Measurements from ENCODE around the gene IGFBP5. TPM values are rescaled to one million over a fixed set of nuclear protein-coding genes. Genes with fewer than 3 reads are reported as not detected.

Gene IGFBP5
- total RNA-seq, 4 donors from 2014 or later = 178 to 1,859 (median 1,369) TPM

DNA sequence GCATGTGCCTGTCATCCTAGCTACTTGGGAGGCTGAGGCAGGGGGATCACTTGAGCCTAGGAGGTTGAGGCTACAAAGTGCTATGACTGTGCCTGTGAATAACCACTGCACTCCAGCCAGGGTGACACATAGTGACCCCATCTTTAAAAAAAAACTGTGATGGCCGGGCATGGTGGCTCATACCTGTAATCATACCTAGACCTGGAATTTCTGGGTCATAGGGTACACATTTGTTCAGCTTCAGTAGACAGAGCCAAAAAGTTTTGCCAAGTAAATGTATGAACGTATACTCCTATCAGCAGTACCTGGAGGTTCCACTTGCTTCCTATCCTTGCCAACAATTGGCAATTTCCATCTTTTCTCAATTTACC lies 68.5 kb downstream of the IGFBP5 start:
- 85 to 89% methylated on average over 2 of the region's 2 CpGs for WGBS, 2 donors
- DNase-seq (ENCODE audit: low spot score in 2 of 2) = no peak
- Histone ChIP-seq H3K27me3 (no peaks in the 10 kb centered on the region), H3K9me3 (peaks cover 0 to 2% (median 0%) of the 10 kb centered on the region in 4 donors), H3K4me1 (no peaks in the 10 kb centered on the region), H3K36me3 (no peaks in the 10 kb centered on the region), H3K4me3 (no peak overlapping the region), H3K27ac (no peak overlapping the region)
- TF ChIP-seq, protein P1, sequence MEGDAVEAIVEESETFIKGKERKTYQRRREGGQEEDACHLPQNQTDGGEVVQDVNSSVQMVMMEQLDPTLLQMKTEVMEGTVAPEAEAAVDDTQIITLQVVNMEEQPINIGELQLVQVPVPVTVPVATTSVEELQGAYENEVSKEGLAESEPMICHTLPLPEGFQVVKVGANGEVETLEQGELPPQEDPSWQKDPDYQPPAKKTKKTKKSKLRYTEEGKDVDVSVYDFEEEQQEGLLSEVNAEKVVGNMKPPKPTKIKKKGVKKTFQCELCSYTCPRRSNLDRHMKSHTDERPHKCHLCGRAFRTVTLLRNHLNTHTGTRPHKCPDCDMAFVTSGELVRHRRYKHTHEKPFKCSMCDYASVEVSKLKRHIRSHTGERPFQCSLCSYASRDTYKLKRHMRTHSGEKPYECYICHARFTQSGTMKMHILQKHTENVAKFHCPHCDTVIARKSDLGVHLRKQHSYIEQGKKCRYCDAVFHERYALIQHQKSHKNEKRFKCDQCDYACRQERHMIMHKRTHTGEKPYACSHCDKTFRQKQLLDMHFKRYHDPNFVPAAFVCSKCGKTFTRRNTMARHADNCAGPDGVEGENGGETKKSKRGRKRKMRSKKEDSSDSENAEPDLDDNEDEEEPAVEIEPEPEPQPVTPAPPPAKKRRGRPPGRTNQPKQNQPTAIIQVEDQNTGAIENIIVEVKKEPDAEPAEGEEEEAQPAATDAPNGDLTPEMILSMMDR (IDR thresholded peaks at IDR 0.05) = no peak
- no peak for TF ChIP-seq POLR2A (IDR thresholded peaks at IDR 0.05)

DNA sequence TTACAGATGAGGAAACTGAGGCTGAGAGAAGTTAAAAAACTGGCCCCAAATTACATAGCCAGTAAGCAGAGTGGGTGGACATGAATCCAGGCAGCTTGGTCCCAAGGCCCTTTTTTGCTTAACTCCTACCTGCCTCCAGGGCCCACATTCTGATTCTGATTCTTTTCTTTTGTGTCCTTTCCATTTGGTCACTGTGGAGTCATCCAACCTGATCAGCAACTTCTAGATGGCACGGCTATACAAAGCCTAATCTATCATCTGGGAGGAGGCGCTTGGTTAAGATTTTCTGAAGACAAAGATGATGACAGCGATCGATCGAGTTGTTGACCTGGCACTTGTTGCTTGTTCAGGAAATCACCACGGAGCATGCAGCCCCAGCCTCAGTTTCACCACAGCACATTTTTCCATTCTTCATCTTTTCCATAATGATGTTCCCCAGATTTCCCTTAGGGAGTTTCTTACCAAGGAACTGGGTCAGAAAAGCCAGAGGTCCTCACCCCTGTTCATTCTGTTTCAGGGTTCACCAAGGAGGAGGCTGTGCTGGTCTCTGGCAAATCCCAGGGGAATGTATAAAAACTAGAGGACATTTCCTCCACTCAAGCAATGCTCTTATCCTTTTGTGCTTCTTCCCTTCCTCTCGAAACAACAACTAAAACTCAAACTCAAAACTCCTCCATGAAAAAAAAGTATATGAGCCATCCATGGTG lies 69.0 kb downstream of the IGFBP5 start:
- TF ChIP-seq POLR2A (IDR thresholded peaks at IDR 0.05) (no peak), EP300 (IDR thresholded peaks at IDR 0.05) (no peak)
- TF ChIP-seq, protein P1 (IDR thresholded peaks at IDR 0.05) = no peak
- no peak for DNase-seq (ENCODE audit: low spot score in 2 of 2)
- Histone ChIP-seq H3K9me3 (peaks cover 0 to 2% (median 0%) of the 10 kb centered on the region in 4 donors), H3K27me3 (no peaks in the 10 kb centered on the region), H3K27ac (no peak overlapping the region), H3K36me3 (no peaks in the 10 kb centered on the region), H3K4me1 (peaks cover 0 to 1% (median 0%) of the 10 kb centered on the region in 4 donors), H3K4me3 (no peak overlapping the region)
- 84 to 86% methylated on average over 7 of the region's 7 CpGs for WGBS, 2 donors

DNA sequence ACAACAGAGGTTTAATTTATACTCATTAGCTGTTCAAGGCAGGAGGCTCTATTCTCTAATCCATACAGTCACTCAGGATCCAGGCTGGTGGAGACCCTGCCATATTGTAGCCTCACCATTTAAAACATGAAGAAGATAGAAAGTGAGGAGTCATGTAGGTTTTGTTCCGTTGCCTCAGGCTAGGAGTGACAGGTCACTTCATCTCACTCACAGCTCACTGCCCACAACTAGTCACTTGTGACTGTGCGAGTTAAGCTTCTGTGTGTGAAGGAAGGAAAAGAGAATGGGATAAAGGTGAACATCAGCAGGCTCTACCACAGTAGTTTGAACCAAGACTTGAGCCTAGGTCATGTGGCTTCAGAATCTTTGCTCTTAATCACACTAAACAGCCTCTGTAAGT lies 71.1 kb downstream of the IGFBP5 start:
- Histone ChIP-seq H3K4me3 (no peak overlapping the region), H3K27me3 (no peaks in the 10 kb centered on the region), H3K9me3 (peaks cover 0 to 2% (median 0%) of the 10 kb centered on the region in 4 donors), H3K4me1 (peaks cover 0 to 14% (median 2%) of the 10 kb centered on the region in 4 donors), H3K36me3 (no peaks in the 10 kb centered on the region), H3K27ac (no peak overlapping the region)
- 92 to 94% methylated on average over 2 of the region's 2 CpGs for WGBS, 2 donors
- no peak for TF ChIP-seq POLR2A (IDR thresholded peaks at IDR 0.05)
- no peak for DNase-seq (ENCODE audit: low spot score in 2 of 2)

DNA sequence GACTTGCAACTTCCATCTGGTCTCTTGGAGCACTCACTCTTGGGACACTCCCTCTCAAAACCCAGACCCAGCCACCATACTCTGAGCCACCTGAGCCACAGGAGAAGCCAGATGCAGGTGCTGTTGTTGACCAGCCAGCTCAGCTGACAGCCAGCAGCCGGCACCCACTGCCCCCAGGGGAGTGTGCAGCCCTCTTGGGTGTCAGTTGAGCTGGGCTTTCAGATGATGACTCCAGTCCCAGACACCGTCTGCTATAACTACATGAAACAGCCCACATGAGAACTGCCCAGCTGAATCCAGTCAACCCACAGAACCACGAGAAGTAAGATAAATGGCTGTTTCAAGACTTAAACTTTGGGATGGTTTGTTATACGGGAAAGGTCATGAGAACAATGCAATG lies 72.8 kb downstream of the IGFBP5 start:
- H3K9me3 ChIP-seq = peaks cover 0 to 2% (median 0%) of the 10 kb centered on the region in 4 donors
- peaks cover 0 to 14% (median 2%) of the 10 kb centered on the region in 4 donors for H3K4me1 ChIP-seq
- H3K36me3 ChIP-seq = no peaks in the 10 kb centered on the region
- no peak for TF ChIP-seq POLR2A (IDR thresholded peaks at IDR 0.05)
- TF ChIP-seq EP300 (IDR thresholded peaks at IDR 0.05) = no peak
- TF ChIP-seq, protein P1 (IDR thresholded peaks at IDR 0.05) = no peak
- 42 to 80% methylated on average over 4 of the region's 4 CpGs for WGBS, 2 donors
- H3K27ac ChIP-seq = no peak overlapping the region
- DNase-seq (ENCODE audit: low spot score in 2 of 2) = no peak
- no peak overlapping the region for H3K4me3 ChIP-seq
- H3K27me3 ChIP-seq = no peaks in the 10 kb centered on the region

Other genes starting within 250 kb of the IGFBP5 start
- gene RPL37A, start 196.7 kb downstream of the IGFBP5 start, total RNA-seq = 1,000 to 10,000 TPM; 1,138 to 2,228 (median 1,396) TPM
- 100 to 1,000 TPM; 125 to 337 (median 157) TPM for gene IGFBP2, start 62.1 kb downstream of the IGFBP5 start, total RNA-seq
- gene TNP1, start 164.5 kb upstream of the IGFBP5 start, total RNA-seq = not detected

All from tibial nerve (tissue), 4 donors.